HL-60 (cell line): ENCODE measurements around the gene CPLX4.

Source experiments
- POLR2AphosphoS5 ChIP-seq: IDR thresholded peaks from 2 replicates; pipeline ENCODE4 v1.6.1; 2012; ENCODE audit warnings: low read depth
- TF ChIP-seq, protein P1 (sequence below): IDR thresholded peaks from one replicate; pipeline ENCODE4 v1.5.1; 2011; ENCODE audit warnings: low read length, control low read depth, inconsistent platforms; ENCODE audit not compliant: insufficient read depth

DNA sequence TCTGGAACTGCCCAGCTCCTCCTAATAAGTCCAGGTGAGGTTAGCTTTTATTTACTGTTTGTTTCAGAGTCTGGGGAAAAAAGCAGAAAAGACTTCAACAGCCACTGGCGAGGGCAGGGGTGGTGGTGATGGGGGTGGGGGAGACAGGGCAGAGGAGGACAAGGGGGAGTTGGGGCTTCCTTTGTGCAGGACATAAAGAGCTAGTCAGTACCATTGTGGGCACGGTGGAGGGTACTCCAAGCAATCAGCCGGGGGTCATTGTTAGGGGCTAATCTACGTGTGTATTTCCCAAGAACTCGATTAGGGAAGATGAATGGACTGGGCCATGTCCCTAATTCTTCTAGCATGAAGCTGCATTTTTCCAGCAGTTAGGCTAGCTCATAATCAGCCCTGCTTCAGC is 42.4 kb downstream of the CPLX4 start:
- TF ChIP-seq, protein P1, sequence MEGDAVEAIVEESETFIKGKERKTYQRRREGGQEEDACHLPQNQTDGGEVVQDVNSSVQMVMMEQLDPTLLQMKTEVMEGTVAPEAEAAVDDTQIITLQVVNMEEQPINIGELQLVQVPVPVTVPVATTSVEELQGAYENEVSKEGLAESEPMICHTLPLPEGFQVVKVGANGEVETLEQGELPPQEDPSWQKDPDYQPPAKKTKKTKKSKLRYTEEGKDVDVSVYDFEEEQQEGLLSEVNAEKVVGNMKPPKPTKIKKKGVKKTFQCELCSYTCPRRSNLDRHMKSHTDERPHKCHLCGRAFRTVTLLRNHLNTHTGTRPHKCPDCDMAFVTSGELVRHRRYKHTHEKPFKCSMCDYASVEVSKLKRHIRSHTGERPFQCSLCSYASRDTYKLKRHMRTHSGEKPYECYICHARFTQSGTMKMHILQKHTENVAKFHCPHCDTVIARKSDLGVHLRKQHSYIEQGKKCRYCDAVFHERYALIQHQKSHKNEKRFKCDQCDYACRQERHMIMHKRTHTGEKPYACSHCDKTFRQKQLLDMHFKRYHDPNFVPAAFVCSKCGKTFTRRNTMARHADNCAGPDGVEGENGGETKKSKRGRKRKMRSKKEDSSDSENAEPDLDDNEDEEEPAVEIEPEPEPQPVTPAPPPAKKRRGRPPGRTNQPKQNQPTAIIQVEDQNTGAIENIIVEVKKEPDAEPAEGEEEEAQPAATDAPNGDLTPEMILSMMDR, result no peak
- no peak for TF ChIP-seq POLR2AphosphoS5
